Measurements from ENCODE around the gene IDUA.

GRCh38 chr4:951186-951585, 35.7 kb upstream of the IDUA start:
- TF ChIP-seq POLR2A (IDR thresholded peaks at IDR 0.05; ENCODE audit: low read depth) (no peak), EP300 (IDR thresholded peaks at IDR 0.05) (no peak), CTCF (IDR thresholded peaks at IDR 0.05) (no peak), POLR2AphosphoS5 (IDR thresholded peaks at IDR 0.05) (no peak)
